HG03025 (cell line): ENCODE data around the gene CREBBP.

Source experiments
- ATAC-seq: cut with Tn5 transposase; IDR thresholded peaks from one replicate; pipeline ENCODE4 v1.9.1; 2021; ENCODE audit warnings: mild to moderate bottlenecking, moderate library complexity; ENCODE audit not compliant: unreplicated experiment, low FRiP score

The CREBBP gene

DNA sequence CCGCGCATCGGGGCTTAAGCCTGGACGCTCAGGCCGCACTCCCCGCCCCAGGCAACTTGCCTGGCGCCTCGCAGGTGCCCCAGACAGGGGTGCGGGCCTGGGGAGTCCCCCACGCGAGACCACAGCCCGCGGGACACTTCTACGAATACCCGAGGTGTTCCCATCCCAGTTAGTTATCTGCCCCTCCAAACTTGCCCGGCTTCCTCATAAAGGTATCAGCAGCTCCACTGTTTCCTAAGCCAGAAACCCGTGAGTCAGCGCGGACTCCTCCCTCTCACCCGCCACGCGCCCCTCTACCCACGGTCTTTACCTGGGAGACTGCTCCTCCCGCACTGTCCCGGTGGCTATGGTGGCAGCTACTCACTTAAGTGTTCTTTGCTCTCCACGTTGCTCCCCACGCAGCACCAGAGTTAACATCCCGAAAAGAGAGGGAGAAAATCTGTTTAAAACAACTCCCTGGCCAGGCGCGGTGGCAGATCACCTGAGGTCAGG, 1.0 kb upstream of the CREBBP start:
- no peak for ATAC-seq

DNA sequence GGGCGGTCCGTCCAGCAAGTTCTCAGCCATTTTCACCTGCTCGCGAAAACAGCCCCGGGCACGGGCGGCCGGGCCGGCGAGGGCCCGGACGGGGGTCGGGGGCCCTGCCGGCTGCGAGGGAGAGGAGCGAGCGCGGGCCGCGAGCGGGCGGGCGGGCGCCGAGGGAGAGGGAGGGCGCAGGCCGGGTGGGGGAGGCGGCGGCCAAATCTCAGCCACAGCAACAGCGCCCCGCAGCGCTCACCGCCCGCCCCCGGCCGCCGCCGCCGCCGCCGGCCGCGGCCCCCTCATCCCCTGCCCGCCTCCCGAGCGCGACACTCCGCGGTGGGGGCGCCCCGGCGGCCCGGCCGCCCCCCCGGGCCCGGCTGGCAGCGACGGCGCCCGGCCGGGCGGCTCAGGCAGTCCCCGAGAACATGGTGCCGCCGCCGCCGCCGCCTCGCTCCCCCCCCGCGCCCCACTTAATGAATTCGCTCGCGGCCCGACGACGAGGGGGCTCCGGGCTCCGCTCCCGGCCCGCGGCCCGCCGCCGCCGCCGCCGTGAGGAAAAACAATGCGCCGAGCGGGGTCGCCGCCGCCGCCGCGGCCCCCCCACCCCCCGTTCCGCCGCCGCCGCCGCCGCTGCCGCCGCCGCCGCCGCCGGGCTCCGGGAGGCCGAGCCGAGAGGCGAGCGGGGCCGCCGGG, 487 bp downstream of the CREBBP start:
- peak; percentile 56 for ATAC-seq

DNA sequence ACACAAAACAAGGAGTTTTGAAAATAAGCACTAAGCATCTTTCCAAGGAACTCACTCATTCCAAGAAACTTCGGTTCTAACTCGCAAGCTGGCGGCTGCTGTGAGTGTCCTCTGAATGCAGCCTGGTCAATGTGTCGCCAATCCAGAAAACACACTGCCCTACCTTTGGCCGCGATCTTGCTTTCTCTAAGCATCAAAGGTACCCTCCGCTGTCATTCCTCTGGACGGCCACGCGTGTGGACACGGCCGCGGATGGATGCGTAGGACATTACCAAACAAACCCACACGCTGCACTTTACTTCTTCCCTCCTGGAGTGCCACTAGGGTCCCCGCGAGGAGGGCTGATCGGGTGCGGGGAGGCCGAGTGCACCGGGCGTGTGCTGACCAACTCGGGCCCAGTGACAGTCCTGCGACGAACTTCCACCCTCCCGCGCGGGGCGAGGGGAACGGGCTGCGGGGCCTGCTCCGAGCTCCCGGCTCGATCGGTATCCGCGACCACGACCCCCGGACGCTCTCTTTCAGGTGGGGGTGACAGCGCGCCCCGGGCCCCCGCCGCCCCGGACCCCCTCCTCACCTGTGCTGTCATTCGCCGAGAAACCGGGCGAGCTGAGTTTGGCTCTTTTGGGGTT, 1.1 kb downstream of the CREBBP start:
- ATAC-seq, result peak; percentile 14

DNA sequence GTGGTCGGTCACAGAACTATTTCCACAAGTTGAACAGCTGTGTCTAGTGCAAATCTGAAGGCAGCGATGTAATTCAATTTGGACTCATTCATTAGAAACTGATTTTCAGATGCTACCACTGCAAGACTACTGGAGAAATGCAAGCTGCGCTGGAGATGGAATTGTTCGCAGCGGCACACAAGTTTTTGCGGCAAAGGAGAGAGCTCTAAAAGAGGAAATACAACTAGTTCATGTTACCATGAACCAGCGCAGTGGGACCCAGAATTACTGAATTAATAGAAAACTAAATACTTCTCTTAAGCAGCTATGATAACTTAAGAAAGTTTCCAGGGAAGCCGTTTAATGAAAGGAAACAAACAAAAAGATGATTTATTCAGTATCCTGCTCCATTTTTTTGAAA, 1.9 kb downstream of the CREBBP start:
- ATAC-seq, result no peak

DNA sequence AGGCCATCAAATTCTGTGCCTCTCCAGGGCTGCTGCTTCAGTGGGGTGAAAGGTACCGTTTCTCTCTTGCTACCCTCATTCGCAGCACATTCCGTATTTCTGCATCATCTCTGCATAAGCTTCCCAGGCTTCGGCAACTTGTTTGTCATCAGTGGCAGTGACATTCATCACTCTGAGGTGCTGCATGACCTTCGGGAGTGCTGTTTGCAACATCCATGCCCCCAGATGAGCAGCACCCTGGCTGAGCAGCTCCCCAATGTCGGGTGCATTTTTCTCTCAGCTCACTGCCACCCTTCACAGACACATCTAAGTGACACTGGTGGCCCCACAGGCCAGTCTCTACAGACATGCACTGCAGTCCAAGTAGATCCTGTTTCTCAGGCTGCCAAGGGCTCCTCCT, 3.8 kb downstream of the CREBBP start:
- ATAC-seq, result no peak

DNA sequence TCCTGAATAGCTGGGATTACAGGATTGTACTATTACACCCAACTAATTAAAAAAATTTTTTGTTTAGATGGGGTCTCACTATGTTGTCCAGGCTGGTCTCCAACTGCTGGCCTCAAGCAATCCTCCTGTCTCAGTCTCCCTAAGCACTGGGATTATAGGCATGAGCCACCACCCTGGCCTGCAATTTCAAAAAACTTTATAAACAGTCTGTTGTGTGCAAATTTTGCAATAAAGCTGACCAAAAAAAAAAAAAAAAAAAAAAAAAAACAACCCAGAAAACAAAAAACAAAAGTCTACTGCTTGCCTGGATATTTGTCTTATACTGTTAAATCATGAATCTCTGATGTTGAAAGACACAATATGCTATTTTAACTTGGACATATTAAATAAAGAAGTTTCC, 4.4 kb downstream of the CREBBP start:
- ATAC-seq, result no peak

DNA sequence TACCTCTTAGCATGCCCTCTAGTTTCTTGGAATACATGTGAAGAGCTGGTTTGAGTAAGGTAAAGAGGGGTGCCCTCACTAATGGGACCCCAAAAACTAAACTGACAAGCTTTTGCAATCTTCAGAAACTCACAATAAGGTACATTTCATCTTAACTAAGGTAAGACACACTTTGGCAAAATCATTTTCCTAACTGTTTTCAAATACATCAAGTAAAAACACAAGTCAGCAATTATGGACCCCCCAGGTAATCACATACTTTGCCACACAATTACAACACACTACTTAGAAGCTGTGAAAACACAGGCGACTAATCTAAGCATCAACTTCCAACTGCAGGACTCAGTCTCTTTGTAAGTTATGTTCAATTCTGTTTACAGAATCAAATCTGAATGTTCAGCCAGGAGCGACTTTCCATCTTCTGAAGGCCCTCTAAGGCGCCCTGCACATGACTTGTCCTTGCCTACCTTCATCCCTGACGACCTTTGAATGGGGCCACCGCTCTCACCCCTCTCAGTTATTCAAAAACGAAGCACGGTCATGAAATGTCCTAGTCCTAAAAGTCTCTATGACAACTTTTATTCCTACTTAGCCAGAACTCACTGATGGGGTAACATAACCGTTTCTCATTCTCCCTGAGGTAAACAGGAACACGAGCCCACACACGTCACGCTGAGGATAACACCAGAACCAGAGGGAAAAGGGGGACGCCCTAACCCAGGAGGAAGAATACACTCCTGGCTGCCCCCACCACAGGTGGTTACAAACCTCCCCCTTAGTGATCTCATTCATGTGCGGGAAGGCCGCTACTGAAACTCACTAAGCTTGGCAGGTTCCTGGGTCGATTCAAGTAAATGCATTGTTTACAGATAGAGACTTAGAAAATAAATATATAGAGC, 5.5 kb downstream of the CREBBP start:
- ATAC-seq, result no peak

DNA sequence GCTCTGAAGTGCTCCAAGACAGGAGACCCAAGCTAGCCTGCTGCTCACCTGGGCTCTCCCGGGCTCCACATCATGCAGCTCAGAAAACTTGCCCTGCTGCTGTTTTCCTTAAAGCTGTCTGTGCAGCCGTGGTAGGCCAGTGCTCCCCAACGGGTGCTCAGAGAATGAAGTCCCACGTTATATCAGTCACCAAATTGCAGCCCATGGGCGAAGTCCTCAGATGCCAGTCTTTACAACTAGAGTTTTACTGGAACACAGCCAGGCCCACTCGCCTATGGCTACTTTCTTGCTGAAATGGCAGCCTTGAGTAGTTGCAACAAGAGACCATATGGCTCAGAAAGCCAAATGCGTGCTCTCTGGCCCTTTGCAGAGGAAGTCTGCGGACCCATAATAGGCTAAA, 6.3 kb downstream of the CREBBP start:
- ATAC-seq, result no peak

DNA sequence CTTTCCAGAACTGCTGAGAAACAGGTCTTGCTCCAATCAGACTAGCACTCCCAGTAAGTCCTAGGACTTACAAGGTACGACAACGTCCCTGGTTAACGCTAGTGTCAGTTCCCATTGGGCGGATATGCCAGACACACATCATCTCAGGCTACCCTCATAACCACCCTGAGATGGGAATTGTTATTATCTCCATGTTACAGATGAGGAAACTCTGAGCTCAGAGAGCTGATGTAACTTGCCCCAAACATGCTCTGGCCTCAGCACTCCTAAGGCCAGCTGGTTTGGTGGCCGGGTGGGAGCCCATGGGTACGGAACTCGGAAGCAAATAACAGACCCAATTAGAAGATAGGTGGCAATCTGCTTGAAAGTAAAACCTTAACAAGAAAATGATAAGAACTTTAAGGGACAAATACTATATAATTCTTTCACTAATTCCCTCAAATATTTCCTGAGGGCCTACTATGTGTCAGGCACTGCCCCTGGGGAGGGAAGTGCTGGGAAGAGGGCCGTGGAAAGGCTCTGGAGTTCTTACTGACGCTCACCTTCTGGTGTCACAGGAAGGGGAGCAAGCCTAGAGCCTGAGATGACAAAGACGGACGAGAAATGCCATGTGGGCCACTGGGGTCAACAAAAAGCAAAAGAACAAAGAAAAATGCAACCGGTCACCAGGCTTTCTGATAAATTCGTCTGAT, 6.9 kb downstream of the CREBBP start:
- ATAC-seq, result no peak

DNA sequence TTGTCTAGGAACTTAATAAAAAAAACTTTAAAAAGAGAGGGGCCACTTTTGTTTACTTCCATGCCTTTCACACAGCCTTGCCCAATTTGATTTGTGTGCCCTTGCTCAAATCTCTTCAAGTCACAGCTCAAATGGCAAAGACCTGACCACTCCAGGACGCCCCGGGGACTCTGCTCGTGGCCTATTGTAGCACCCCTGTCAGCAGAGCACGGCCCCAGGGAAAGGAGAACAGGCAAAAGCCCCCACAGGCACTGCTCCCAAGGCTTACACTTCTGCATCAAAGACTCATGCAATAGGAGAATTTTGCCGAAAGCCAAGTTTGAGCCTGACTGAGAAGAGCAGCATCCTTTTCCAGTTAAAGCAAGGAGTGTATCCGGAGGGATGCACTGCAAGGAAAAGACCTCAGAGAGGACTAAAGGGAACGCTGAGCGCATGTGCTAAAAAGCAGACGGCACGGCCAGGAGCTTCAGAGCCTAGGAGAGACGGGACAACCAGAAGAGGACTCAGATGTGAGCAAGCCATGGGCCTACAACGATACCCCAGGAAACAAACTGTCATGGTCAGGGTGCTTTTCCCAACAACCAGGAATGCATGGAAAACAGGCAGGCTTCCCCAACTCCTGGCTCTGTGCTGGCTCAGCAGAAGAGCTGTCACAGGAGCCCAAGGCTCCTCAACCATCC, 8.2 kb downstream of the CREBBP start:
- ATAC-seq, result no peak

DNA sequence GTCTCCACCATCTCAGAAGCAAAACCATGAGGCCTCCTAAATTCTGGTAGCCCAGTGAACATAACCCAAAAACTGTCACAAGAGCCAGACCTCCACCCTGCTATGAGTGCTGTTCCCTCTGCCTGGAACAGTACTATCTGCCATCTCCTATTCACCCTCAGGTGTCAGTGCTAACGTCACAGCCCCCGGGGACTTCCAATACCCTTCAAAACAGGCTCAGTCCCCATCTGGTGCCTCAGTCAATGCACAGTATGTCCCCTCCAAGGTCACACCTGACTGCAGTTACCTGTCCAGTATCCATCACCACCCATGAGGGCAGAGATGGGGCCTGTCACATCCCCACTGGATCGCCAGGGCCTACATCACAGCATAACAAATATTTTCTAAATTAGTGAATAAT, 11.5 kb downstream of the CREBBP start:
- ATAC-seq, result no peak

DNA sequence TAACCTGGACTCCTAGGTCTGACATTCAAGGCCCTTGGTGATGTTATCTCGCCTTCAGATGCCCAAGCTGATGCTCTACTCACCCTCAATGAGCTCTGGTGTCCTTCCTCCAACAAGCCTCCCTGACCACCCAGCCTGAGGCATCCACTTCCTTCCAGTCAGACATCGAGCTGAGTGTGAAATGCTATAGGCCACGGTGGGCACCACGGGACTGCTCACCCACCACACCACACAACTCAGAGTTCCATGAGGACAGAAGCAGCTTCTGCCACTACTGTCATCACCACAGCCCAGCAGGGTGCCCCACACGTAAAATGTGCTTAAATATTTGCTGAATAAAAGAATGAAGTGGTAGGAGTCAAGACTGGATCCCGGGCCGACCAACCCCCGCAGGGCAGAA, 12.0 kb downstream of the CREBBP start:
- no peak for ATAC-seq

DNA sequence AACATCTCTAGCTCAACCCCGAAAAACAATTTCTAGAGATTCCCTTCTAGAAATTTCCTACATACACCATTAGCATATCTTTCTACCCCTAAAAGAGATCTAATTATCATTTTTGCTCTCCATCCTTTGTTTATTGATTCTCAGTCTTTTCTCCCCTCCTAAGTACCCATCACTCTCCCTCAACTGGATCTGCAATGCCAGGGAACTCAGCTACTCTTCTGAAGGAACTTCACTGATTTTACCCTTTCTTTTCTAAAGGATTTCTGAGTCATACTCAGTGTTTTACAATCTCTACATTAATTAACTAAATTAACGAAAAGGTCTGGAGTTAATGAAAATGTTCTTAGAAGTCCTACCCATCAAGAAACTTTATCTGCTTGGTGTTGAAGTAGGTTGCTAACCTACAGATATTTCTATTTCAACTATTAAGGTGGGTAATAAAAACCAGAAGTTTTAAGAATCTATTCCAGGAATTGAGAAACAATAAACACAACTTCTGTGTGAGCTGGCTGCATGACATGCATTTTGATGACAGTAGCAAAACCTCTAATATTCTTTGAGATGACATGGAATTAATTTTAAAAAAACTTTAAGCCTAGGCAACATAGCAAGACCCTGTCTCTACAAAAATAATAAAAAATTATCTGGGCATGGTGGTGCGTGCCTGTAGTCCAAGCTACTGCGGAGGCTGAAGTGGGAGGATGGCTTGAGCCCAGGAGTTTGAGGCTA, 13.6 kb downstream of the CREBBP start:
- ATAC-seq, result no peak

DNA sequence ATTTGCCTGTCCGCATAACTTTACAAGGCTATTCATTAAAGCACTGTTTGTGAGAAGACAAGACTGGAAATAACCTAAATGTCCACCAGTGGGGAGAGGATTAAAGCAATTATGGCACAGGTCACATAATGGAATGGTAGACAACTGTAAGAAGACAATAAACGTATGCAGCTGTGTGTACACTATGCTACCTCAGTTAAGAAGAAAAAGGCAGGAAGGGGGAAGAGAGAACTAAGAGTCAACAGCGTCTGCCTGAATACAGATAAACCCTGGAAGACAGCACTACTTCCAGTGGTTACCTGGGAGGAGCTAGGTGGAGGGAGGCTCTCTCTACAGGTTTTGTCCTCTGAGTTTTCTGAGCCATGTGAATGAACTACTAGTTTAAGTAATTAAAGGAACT, 15.3 kb downstream of the CREBBP start:
- no peak for ATAC-seq

DNA sequence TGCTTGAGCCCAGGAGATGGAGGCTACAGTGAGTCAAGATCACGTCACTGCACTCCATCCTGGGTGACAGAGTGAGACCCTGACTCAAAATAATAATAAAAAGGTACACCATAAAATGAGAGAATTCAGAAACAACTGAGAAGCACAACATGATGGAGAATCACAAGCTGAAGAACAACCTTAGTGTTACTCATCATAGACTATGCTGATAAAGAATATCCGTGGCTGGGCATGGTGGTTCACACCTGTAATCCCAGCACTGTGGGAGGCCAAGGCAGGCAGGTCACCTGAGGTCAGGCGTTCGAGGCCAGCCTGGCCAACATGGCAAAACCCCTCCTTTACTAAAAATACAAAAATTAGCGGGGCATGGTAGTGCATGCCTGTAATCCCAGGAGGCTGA, 16.0 kb downstream of the CREBBP start:
- no peak for ATAC-seq

DNA sequence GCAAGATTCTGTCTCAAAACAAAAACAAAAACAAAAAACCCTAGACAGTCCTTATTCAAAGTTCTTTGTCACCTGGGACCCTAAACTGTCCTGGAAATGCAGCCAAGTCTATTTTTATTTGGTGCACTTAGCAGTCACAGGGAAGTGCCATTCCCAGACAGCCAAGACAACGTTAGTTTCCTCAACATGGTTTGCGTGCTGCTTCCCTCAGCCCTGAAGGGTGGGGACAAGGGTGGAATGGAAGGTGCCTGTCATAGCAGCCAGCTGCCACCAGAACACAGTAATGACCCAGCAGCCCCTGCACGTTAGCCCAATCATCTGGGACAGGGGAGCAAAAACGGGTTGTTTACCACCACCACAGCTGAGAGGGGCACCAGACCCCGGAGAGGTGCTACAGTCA, 16.9 kb downstream of the CREBBP start:
- ATAC-seq, result no peak

DNA sequence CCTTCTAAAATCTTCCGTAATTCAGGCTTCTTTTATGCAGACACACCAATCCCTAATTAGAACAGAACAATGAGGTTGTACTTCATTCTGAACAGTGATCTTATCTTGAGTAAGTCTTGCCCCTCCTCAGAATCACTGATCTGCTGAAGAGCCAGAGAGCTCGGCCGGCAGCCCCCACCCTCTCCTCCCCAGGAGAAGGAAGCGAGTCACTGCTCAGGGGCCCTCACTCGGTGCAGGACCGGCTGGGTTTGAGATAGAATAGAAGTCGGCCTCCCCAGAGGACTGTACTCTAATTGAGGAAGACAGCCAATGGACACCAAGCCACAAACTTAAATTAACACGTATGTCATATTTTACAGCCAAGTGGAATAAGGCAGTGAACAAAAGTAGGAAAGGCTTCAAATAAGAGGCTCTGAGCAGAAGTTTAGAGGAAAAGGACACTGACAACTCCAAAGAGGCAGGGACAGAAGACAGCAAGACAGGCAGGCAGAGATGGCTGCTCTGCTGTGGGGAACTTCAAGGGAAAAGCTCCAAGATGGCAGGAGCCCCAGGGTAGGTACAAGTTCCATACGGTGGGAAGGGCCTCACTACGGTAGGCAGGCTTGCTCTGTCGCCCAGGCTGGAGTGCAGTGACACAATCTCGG, 18.6 kb downstream of the CREBBP start:
- no peak for ATAC-seq

DNA sequence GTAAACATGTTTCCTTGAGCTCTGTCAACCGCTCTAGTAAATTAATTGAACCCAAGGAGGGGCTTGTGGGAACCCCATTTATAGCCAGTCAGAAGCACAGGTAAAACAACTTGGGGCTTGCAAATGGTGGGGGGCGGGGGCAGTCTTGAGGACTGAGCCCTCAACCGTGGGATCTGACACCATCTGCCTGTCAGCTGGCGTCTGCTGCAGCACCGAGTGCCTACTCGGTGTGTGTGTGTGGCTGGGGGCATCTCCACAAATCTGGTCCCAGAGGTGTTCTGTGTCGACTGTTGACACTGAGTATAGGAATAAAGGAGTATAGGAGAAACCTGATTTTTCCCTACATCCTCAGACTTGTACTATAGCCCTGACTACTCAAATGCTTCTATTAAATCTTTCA, 20.6 kb downstream of the CREBBP start:
- no peak for ATAC-seq

DNA sequence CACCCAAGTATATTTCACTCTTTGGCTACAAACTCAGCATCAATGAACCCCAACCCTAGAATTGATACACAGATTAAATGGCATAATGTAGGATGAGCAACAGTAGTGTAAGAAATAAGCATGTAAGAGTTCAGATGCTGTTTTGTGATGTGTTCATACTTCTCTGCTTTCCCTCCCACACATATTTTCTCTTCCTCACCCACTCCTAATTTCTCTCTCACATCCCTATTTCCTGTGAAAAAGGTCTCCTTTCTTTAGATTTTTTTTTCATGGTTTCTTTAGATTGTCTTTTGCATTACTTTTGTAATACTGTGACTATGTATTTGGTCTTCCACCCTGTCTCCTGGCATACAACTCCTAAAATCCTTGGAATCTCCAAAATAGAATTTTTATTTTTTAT, 21.7 kb downstream of the CREBBP start:
- no peak for ATAC-seq
